ENCODE measurements around the gene USP5.

- TF ChIP-seq POLR2AphosphoS5 (IDR thresholded peaks at IDR 0.05) (no peak), TAF1 (IDR thresholded peaks at IDR 0.05; ENCODE audit: low read depth) (no peak), CTCF (IDR thresholded peaks at IDR 0.05; ENCODE audit: poor library complexity, severe bottlenecking) (no peak), SMC3 (conservative IDR thresholded peaks at IDR 0.05; ENCODE audit: poor library complexity) (no peak)
Observed at GRCh38 chr12:6894321-6894720, 42.4 kb downstream of the USP5 start.
